SK-N-SH treated with all-trans-retinoic acid at 6 μM for 48 hours (cell line): ENCODE results near the gene MYADM.

ENCODE experiments used
- ATAC-seq: fragments of 200-7000 bp; cut with Tn5 transposase; 3 replicates; pipeline ENCODE4 v1.9.1; 2020; ENCODE audit warnings: mild to moderate bottlenecking, moderate library complexity
- CREB5 ChIP-seq: fragments of 250-450 bp; sonication (Bioruptor Pico); IDR thresholded peaks from 2 replicates; pipeline ENCODE4 v1.5.1; 2020; ENCODE audit warnings: low read depth, mild to moderate bottlenecking, moderate library complexity
- CSDC2 ChIP-seq: fragments of 250-450 bp; sonication (Bioruptor Pico); IDR thresholded peaks from 2 replicates; pipeline ENCODE4 v1.5.0; 2020; ENCODE audit warnings: mild to moderate bottlenecking, moderate library complexity
- CSRNP3 ChIP-seq: fragments of 250-450 bp; sonication (Bioruptor Pico); IDR thresholded peaks from 2 replicates; pipeline ENCODE4 v1.5.1; 2021; ENCODE audit warnings: mild to moderate bottlenecking, moderate library complexity
- ESRRG ChIP-seq: fragments of 250-450 bp; sonication (Bioruptor Pico); IDR thresholded peaks from 2 replicates; pipeline ENCODE4 v1.6.1; 2021; ENCODE audit warnings: mild to moderate bottlenecking
- GLIS3 ChIP-seq: fragments of 250-450 bp; sonication (Bioruptor Pico); IDR thresholded peaks from 2 replicates; pipeline ENCODE4 v1.5.0; 2020; ENCODE audit warnings: mild to moderate bottlenecking, moderate library complexity
- ISL1 ChIP-seq: fragments of 250-450 bp; sonication (Bioruptor Pico); IDR thresholded peaks from 2 replicates; pipeline ENCODE4 v2.1.2; 2022; ENCODE audit warnings: mild to moderate bottlenecking, moderate library complexity
- OSR1 ChIP-seq: fragments of 250-450 bp; sonication (Bioruptor Pico); IDR thresholded peaks from 2 replicates; pipeline ENCODE4 v1.8.0; 2022; ENCODE audit warnings: moderate library complexity, mild to moderate bottlenecking, inconsistent platforms
- PATZ1 ChIP-seq: fragments of 250-450 bp; sonication (Bioruptor Pico); IDR thresholded peaks from 2 replicates; pipeline ENCODE4 v1.8.0; 2020; ENCODE audit warnings: mild to moderate bottlenecking, moderate library complexity, borderline replicate concordance
- RARB ChIP-seq: fragments of 250-450 bp; sonication (Bioruptor Pico); IDR thresholded peaks from 2 replicates; pipeline ENCODE4 v1.8.0; 2021; ENCODE audit warnings: mild to moderate bottlenecking, moderate library complexity
- TCF4 ChIP-seq: fragments of 250-450 bp; sonication (Bioruptor Pico); IDR thresholded peaks from 2 replicates; pipeline ENCODE4 v1.8.0; 2021; ENCODE audit warnings: mild to moderate bottlenecking, moderate library complexity, borderline replicate concordance
- TOX ChIP-seq: fragments of 250-450 bp; sonication (Bioruptor Pico); IDR thresholded peaks from 2 replicates; pipeline ENCODE4 v1.8.0; 2021; ENCODE audit warnings: mild to moderate bottlenecking, moderate library complexity, borderline replicate concordance
- TSHZ2 ChIP-seq: fragments of 250-450 bp; sonication (Bioruptor Pico); IDR thresholded peaks from 2 replicates; pipeline ENCODE4 v1.5.0; 2020; ENCODE audit warnings: mild to moderate bottlenecking, moderate library complexity
- ZC3H10 ChIP-seq: fragments of 250-450 bp; sonication (Bioruptor Pico); IDR thresholded peaks from 2 replicates; pipeline ENCODE4 v1.5.1; 2021; ENCODE audit warnings: mild to moderate bottlenecking, moderate library complexity
- ZFP3 ChIP-seq: fragments of 250-450 bp; sonication (Bioruptor Pico); IDR thresholded peaks from 2 replicates; pipeline ENCODE4 v1.5.0; 2020; ENCODE audit warnings: mild to moderate bottlenecking, moderate library complexity
- ZFP30 ChIP-seq: fragments of 450-650 bp; formaldehyde crosslinking; IDR thresholded peaks from 2 replicates; pipeline ENCODE4 v1.5.0; 2022; ENCODE audit warnings: mild to moderate bottlenecking, moderate library complexity
- ZNF565 ChIP-seq: fragments of 450-650 bp; formaldehyde crosslinking; conservative IDR thresholded peaks from 2 replicates; pipeline ENCODE4 v1.5.0; 2020; ENCODE audit warnings: low read depth, mild to moderate bottlenecking, moderate library complexity
- ZNF70 ChIP-seq: fragments of 450-650 bp; formaldehyde crosslinking; IDR thresholded peaks from 2 replicates; pipeline ENCODE4 v1.5.0; 2020; ENCODE audit warnings: mild to moderate bottlenecking, moderate library complexity
- ZNF8 ChIP-seq: fragments of 450-650 bp; formaldehyde crosslinking; IDR thresholded peaks from 2 replicates; pipeline ENCODE4 v1.5.0; 2020; ENCODE audit warnings: mild to moderate bottlenecking, moderate library complexity

Gene MYADM

GRCh38 chr19:53898166-53898565 lies 30.5 kb downstream of the MYADM start:
- TF ChIP-seq TCF4 (CRISPR knock-in tag): no peak
- TF ChIP-seq ISL1 (CRISPR knock-in tag): no peak
- no peak for TF ChIP-seq CSRNP3 (CRISPR knock-in tag)
- TF ChIP-seq CSDC2 (CRISPR knock-in tag): no peak
- no peak for TF ChIP-seq ZFP30 (CRISPR knock-in tag)
- TF ChIP-seq RARB (CRISPR knock-in tag): no peak
- no peak for TF ChIP-seq PATZ1 (CRISPR knock-in tag)
- TF ChIP-seq GLIS3 (CRISPR knock-in tag): no peak
- no peak for TF ChIP-seq ZNF8 (CRISPR knock-in tag)
- no peak for TF ChIP-seq ZC3H10 (CRISPR knock-in tag)
- no peak for TF ChIP-seq ZNF565 (CRISPR knock-in tag)
- TF ChIP-seq CREB5 (CRISPR knock-in tag): no peak
- TF ChIP-seq ZNF70: no peak
- TF ChIP-seq TSHZ2 (CRISPR knock-in tag): no peak

GRCh38 chr19:53898636-53899341 lies 31.1 kb downstream of the MYADM start:
- peak; percentile 38 for ATAC-seq
- no peak for TF ChIP-seq GLIS3 (CRISPR knock-in tag)
- TF ChIP-seq ESRRG (CRISPR knock-in tag): no peak
- TF ChIP-seq CREB5 (CRISPR knock-in tag): no peak
- TF ChIP-seq TOX: no peak
- TF ChIP-seq ZFP30 (CRISPR knock-in tag): no peak
- no peak for TF ChIP-seq ZNF8 (CRISPR knock-in tag)
- no peak for TF ChIP-seq ZFP3 (CRISPR knock-in tag)
- TF ChIP-seq PATZ1 (CRISPR knock-in tag): no peak
- TF ChIP-seq CSRNP3 (CRISPR knock-in tag): no peak
- TF ChIP-seq CSDC2 (CRISPR knock-in tag): no peak
- TF ChIP-seq ZNF565 (CRISPR knock-in tag): no peak
- no peak for TF ChIP-seq ZC3H10 (CRISPR knock-in tag)
- TF ChIP-seq ZNF70: no peak
- TF ChIP-seq OSR1: no peak

More at GRCh38 chr19:53898166-53898565, 30.5 kb downstream of the MYADM start:
- ATAC-seq: peak; percentile 26; the same call in 2 of the 3 replicates
